MCF 10A (cell line): Measurements from ENCODE around the gene PCSK5. TPM values are rescaled to one million over a fixed set of nuclear protein-coding genes. Genes with fewer than 3 reads are reported as not detected.

Experiments used
- BruUV-seq: library from RNA; stranded (reverse); fragments of 400-500 nt; replicated peaks from 2 replicates; lab custom pipeline; 2021; lab: Mats Ljungman, UMichigan
- CTCF ChIA-PET: fragments of 300-600 bp; sonication (Branson Sonifier 250); formaldehyde crosslinking; extraction: SDS; loops from one replicate; lab custom pipeline; 2021; ENCODE audit warnings: antibody characterized with exemption, inconsistent platforms; lab: Yijun Ruan, JAX
- POLR2A ChIA-PET: fragments of 300-600, 350-650 bp; sonication (Branson Sonifier 250); formaldehyde crosslinking; extraction: SDS; loops from one replicate; lab custom pipeline; 2020; ENCODE audit warnings: antibody characterized with exemption, inconsistent platforms; lab: Yijun Ruan, JAX
- DNase-seq: peaks from one replicate; pipeline ENCODE4 v3.0.0-alpha.2; 2018; ENCODE audit not compliant: unreplicated experiment
- H3K27ac Mint-ChIP-seq: one replicate; pipeline ENCODE4 v1.8.0; 2022; ENCODE audit warnings: mild to moderate bottlenecking, low read depth, mixed read lengths; ENCODE audit not compliant: unreplicated experiment
- H3K27me3 Mint-ChIP-seq: one replicate; pipeline ENCODE4 v1.8.0; 2022; ENCODE audit warnings: mixed read lengths; ENCODE audit not compliant: insufficient read depth, unreplicated experiment
- H3K36me3 Mint-ChIP-seq: one replicate; pipeline ENCODE4 v1.8.0; 2022; ENCODE audit warnings: mild to moderate bottlenecking, moderate library complexity, mixed read lengths; ENCODE audit not compliant: insufficient read depth, unreplicated experiment
- H3K4me1 Mint-ChIP-seq: one replicate; pipeline ENCODE4 v1.8.0; 2022; ENCODE audit warnings: mixed read lengths; ENCODE audit not compliant: insufficient read depth, unreplicated experiment
- H3K4me3 Mint-ChIP-seq: one replicate; pipeline ENCODE4 v1.8.0; 2022; ENCODE audit warnings: mild to moderate bottlenecking, moderate library complexity, mixed read lengths; ENCODE audit not compliant: unreplicated experiment
- H3K9me3 Mint-ChIP-seq: one replicate; pipeline ENCODE4 v1.8.0; 2022; ENCODE audit warnings: mixed read lengths; ENCODE audit not compliant: unreplicated experiment
- intact Hi-C: fragments of 100-400 bp; cut with micrococcal nuclease; formaldehyde crosslinking; loops from 2 replicates; pipeline ENCODE4 v1.14.1; 2022
- total RNA-seq: library from RNA; stranded (reverse); gene quantifications from 2 replicates; pipeline ENCODE4 v1.2.3, GENCODE V29; 2022
- TF ChIP-seq, protein P1 (sequence below): fragments of 200-600 bp; IDR thresholded peaks from one replicate; pipeline ENCODE4 v1.8.0; 2022; ENCODE audit warnings: antibody characterized with exemption, mild to moderate bottlenecking; ENCODE audit not compliant: unreplicated experiment

The PCSK5 gene
- total RNA-seq, 1 experiment from 2014 or later, result not detected

DNA sequence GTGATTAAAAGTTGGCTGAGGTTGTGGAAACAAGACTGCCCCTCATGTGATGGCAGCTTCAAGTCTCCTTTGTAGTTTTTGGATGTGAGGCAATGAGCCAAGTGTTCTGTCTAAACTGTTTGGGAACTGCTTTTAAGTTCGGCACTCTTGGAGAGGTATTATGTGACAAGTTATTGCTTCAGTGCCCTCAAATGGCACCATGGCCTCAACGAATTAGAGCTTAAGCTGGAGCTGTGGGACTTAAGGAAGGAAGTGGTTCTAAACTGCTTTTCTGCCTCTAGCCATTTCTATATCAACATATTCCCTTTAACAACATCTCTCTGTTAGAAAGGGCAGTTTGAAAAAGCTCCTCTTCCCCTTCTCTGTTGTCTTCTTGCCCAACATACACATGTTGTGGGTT is 276.1 kb downstream of the PCSK5 start:
- DNase-seq, result no peak
- Mint-ChIP-seq H3K27ac (no peak overlapping the region), H3K4me3 (no peak overlapping the region), H3K27me3 (no peaks in the 10 kb centered on the region), H3K9me3 (peaks cover 15% of the 10 kb centered on the region), H3K36me3 (no peaks in the 10 kb centered on the region), H3K4me1 (no peaks in the 10 kb centered on the region)
- ChIA-PET POLR2A (interaction anchor here (0.7 kb wide), 1 partner anchor 87 kb away, joined by 3 read pairs; no protein-coding TSS in a partner anchor), CTCF (interaction anchor here (0.6 kb wide), 1 partner anchor 500 kb away, joined by 3 read pairs; no protein-coding TSS in a partner anchor)
- TF ChIP-seq, protein P1, sequence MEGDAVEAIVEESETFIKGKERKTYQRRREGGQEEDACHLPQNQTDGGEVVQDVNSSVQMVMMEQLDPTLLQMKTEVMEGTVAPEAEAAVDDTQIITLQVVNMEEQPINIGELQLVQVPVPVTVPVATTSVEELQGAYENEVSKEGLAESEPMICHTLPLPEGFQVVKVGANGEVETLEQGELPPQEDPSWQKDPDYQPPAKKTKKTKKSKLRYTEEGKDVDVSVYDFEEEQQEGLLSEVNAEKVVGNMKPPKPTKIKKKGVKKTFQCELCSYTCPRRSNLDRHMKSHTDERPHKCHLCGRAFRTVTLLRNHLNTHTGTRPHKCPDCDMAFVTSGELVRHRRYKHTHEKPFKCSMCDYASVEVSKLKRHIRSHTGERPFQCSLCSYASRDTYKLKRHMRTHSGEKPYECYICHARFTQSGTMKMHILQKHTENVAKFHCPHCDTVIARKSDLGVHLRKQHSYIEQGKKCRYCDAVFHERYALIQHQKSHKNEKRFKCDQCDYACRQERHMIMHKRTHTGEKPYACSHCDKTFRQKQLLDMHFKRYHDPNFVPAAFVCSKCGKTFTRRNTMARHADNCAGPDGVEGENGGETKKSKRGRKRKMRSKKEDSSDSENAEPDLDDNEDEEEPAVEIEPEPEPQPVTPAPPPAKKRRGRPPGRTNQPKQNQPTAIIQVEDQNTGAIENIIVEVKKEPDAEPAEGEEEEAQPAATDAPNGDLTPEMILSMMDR, result no peak
- intact Hi-C loops, result no loop called here
- no TSS peak for BruUV-seq

DNA sequence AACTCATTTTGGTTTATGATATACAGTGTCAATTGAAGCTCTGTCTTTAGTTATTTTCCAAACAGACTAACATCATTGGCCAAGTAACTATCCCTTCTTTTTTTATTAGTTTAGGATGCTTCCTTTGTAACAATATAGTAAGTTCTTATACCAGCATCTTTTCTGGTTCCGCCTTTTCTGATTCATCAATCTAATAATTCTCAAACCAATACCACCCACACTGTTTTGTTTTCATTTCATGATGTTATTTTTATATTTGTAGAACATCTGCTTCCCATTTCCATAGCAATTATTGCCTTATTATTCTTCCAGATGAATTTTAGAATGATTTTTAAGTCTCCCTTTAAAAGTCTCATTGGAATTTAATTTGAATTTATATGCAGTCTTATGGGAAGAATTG is 285.7 kb downstream of the PCSK5 start:
- ChIA-PET CTCF (interaction anchor here (1.2 kb wide), 1 partner anchor 20 kb away, joined by 3 read pairs; no protein-coding TSS in a partner anchor), POLR2A (interaction anchor here (0.6 kb wide), 1 partner anchor 67 kb away, joined by 5 read pairs; no protein-coding TSS in a partner anchor)
- TF ChIP-seq, protein P1, result no peak
- Mint-ChIP-seq H3K4me1 (no peaks in the 10 kb centered on the region), H3K27me3 (no peaks in the 10 kb centered on the region), H3K9me3 (peaks cover 16% of the 10 kb centered on the region), H3K4me3 (no peak overlapping the region), H3K36me3 (no peaks in the 10 kb centered on the region), H3K27ac (no peak overlapping the region)
- intact Hi-C loops, result no loop called here
- no peak for DNase-seq
- no TSS peak for BruUV-seq

DNA sequence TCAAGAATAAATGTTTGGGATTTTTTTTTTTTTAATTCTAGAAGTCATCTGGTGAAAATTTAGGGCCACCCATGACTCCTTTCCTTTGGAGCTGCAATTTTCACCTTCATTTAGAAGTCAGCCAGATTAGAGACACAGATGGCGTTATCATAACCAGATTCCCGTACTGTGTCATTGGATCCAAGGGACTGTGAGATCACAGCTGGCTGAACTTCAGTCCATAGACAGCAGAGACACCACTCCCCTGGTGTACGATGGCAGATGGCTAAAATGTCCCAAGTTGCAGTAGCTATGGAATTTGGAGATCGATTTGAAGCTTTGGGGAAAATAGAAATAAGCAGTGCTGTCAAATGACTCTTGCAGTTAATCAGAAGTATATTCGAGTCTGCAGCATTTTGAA is 287.5 kb downstream of the PCSK5 start:
- H3K9me3 Mint-ChIP-seq, result peaks cover 16% of the 10 kb centered on the region
- intact Hi-C loops, result no loop called here
- H3K27me3 Mint-ChIP-seq, result no peaks in the 10 kb centered on the region
- no TSS peak for BruUV-seq
- TF ChIP-seq, protein P1, result no peak
- H3K36me3 Mint-ChIP-seq, result no peaks in the 10 kb centered on the region
- POLR2A ChIA-PET, result no interaction called here
- DNase-seq, result no peak
- H3K27ac Mint-ChIP-seq, result no peak overlapping the region
- H3K4me1 Mint-ChIP-seq, result no peaks in the 10 kb centered on the region
- H3K4me3 Mint-ChIP-seq, result no peak overlapping the region
- CTCF ChIA-PET, result no interaction called here

DNA sequence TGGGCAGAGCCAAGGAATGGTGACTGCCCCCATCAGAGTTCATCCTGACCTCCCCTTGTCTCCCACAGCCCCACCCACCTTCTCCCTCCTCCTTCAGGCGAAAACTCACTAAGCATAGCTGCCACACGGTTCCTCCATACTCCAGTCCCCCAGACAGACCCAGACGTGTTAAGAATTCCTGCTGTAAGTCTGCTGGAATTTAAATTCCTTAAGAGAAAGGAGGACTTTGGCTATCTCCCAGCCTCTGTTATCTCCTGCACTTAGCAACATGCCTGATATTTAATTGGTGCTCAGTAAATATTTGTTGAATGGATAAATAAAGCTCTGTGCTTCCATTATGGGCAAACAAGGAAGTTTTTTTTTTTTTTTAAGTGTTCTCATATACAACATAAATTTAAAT is 290.1 kb downstream of the PCSK5 start:
- Mint-ChIP-seq H3K36me3 (no peaks in the 10 kb centered on the region), H3K9me3 (peaks cover 18% of the 10 kb centered on the region), H3K27me3 (no peaks in the 10 kb centered on the region), H3K27ac (no peak overlapping the region), H3K4me3 (no peak overlapping the region), H3K4me1 (no peaks in the 10 kb centered on the region)
- intact Hi-C loops, result no loop called here
- POLR2A ChIA-PET, result interaction anchor here (0.5 to 0.8 kb wide), 2 partner anchors 52 to 277 kb away, joined by 3 read pairs; no protein-coding TSS in a partner anchor
- no peak for DNase-seq
- CTCF ChIA-PET, result no interaction called here
- no TSS peak for BruUV-seq
- TF ChIP-seq, protein P1, result no peak
